ENCODE data around the gene ALDH4A1. TPM values are rescaled to one million over a fixed set of nuclear protein-coding genes. Genes with fewer than 3 reads are reported as not detected.

The ALDH4A1 gene
- total RNA-seq, 1 experiment from 2014 or later, result 18.1 TPM

DNA sequence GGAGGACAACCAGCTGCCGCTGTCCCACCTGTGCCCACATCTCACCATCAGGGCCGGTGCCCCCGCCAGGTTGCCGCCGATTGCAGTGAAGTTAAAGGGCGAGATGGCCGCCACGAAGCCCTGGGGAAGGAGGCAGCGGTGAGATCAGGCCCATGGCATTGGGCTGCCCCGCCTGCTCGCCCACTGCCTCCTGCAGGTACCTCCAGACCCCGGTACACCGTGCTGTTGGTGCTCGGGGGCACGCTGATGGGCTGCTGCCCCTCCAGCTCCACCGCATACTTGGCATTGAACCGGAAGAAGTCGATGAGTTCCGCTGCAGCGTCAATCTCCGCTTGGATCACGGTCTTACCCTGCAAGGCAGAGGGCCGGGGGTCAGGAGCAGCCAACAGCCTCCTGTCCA, 19.3 kb downstream of the ALDH4A1 start:
- H3K9me3 ChIP-seq (ENCODE audit: low read length), result no peaks in the 10 kb centered on the region
- no peak overlapping the region for H3K9ac ChIP-seq (ENCODE audit: low read length)
- H3K9me2 ChIP-seq (replicated peaks; ENCODE audit: low read length), result no peaks in the 10 kb centered on the region
- H3K27me3 ChIP-seq (ENCODE audit: low read length), result no peaks in the 10 kb centered on the region
- no peaks in the 10 kb centered on the region for H3K79me2 ChIP-seq (ENCODE audit: low read length)
- H2AFZ ChIP-seq (ENCODE audit: low read length), result no peak overlapping the region
- intact Hi-C loops (cut with micrococcal nuclease), result no loop called here
- CTCF ChIA-PET, result no interaction called here
- POLR2A ChIA-PET (ENCODE audit: unreplicated experiment), result no interaction called here
- H3K4me1 ChIP-seq (ENCODE audit: insufficient read depth, low read length), result no peaks in the 10 kb centered on the region
- H3K27ac ChIP-seq (ENCODE audit: low read length), result no peak overlapping the region
- no TSS peak for BruUV-seq (replicated peaks)
- no peaks in the 10 kb centered on the region for H3F3A ChIP-seq (ENCODE audit: low read length, unreplicated experiment)
- no peak overlapping the region for H3K4me3 ChIP-seq (ENCODE audit: low read length)
- H4K20me1 ChIP-seq (ENCODE audit: low read length), result no peaks in the 10 kb centered on the region
- ATAC-seq (no peak), DNase-seq (no peak)
- H3K36me3 ChIP-seq (ENCODE audit: low read depth, low read length), result no peaks in the 10 kb centered on the region
- H3K4me2 ChIP-seq (ENCODE audit: low read length), result no peak overlapping the region
- no peak for TF ChIP-seq EZH2phosphoT487 (IDR thresholded peaks at IDR 0.05; ENCODE audit: borderline replicate concordance, low read length)

DNA sequence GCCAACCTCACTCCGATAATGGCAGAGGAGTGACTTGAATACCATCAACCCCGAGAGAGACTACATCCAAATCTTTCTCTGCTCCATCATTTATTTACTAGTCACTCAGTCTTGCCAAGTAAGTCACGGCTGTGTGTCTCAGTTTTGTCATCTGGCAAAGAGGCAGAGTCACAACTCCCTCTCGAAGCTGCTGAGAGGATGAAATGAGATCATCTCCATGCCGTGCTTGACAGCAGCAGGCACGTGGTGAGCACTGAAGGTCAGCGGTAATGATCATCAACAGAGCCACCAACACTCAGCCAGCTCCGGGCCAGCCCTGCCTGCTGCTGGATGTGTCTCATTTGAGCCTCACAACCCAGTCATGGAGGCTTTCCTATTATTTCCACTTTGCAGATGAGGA, 19.9 kb downstream of the ALDH4A1 start:
- H3K9me3 ChIP-seq (ENCODE audit: low read length), result no peaks in the 10 kb centered on the region
- no peaks in the 10 kb centered on the region for H3K27me3 ChIP-seq (ENCODE audit: low read length)
- H3K4me1 ChIP-seq (ENCODE audit: insufficient read depth, low read length), result no peaks in the 10 kb centered on the region
- ChIA-PET CTCF (no interaction called here), POLR2A (ENCODE audit: unreplicated experiment) (no interaction called here)
- DNase-seq (no peak), ATAC-seq (no peak)
- no peak overlapping the region for H3K4me3 ChIP-seq (ENCODE audit: low read length)
- no peaks in the 10 kb centered on the region for H3K79me2 ChIP-seq (ENCODE audit: low read length)
- H3K4me2 ChIP-seq (ENCODE audit: low read length), result no peak overlapping the region
- no peak overlapping the region for H2AFZ ChIP-seq (ENCODE audit: low read length)
- intact Hi-C loops (cut with micrococcal nuclease), result no loop called here
- H3K9ac ChIP-seq (ENCODE audit: low read length), result no peak overlapping the region
- H3F3A ChIP-seq (ENCODE audit: low read length, unreplicated experiment), result no peaks in the 10 kb centered on the region
- no TSS peak for BruUV-seq (replicated peaks)
- no peaks in the 10 kb centered on the region for H3K9me2 ChIP-seq (replicated peaks; ENCODE audit: low read length)
- H3K27ac ChIP-seq (ENCODE audit: low read length), result no peak overlapping the region
- no peaks in the 10 kb centered on the region for H3K36me3 ChIP-seq (ENCODE audit: low read depth, low read length)
- H4K20me1 ChIP-seq (ENCODE audit: low read length), result no peaks in the 10 kb centered on the region
- TF ChIP-seq, protein P1, sequence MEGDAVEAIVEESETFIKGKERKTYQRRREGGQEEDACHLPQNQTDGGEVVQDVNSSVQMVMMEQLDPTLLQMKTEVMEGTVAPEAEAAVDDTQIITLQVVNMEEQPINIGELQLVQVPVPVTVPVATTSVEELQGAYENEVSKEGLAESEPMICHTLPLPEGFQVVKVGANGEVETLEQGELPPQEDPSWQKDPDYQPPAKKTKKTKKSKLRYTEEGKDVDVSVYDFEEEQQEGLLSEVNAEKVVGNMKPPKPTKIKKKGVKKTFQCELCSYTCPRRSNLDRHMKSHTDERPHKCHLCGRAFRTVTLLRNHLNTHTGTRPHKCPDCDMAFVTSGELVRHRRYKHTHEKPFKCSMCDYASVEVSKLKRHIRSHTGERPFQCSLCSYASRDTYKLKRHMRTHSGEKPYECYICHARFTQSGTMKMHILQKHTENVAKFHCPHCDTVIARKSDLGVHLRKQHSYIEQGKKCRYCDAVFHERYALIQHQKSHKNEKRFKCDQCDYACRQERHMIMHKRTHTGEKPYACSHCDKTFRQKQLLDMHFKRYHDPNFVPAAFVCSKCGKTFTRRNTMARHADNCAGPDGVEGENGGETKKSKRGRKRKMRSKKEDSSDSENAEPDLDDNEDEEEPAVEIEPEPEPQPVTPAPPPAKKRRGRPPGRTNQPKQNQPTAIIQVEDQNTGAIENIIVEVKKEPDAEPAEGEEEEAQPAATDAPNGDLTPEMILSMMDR (conservative IDR thresholded peaks at IDR 0.05; ENCODE audit: low read depth, low read length), result no peak
- TF ChIP-seq EZH2 (IDR thresholded peaks at IDR 0.05; ENCODE audit: low read length, unreplicated experiment) (no peak), EZH2phosphoT487 (IDR thresholded peaks at IDR 0.05; ENCODE audit: borderline replicate concordance, low read length) (no peak)

DNA sequence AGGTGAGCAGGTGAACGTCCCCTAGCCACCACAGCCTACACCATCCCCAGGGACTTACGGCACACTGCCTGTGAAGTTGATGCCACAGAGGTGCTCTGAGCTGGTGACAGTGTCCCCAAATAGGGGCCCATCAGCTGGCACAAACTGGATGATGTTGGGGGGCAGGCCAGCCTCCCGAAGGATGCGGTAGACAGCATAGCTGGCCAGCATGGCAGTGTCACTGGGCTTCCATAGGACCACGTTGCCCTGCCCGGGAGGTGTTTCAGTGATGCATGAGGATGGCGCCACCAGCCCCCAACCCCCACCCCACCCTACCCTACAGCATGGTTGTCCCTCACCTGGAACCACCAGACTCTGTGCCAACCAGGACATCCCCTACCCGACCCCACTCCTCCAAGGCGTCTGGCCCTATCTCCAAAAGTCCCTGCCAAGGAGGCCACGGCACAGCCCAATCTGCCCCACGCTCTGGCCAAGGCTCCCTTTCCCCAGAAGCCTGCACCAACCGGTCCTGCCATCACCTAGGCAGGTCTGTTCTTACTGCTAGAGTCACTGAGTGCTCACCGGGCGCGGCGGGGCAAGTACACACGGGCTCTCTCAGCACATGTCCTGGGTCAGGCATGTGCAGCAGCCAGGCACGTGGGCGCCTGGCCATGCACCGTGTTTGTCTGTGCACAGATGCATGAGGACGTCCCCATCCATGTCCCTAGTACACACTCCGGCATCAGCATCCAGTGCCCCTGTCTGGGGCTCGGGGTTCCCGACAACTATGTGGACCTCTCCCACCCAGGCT, 20.5 kb downstream of the ALDH4A1 start:
- Histone ChIP-seq H3K4me2 (ENCODE audit: low read length) (no peak overlapping the region), H3K9ac (ENCODE audit: low read length) (no peak overlapping the region), H3K9me2 (replicated peaks; ENCODE audit: low read length) (no peaks in the 10 kb centered on the region), H3K9me3 (ENCODE audit: low read length) (no peaks in the 10 kb centered on the region), H3K4me3 (ENCODE audit: low read length) (no peak overlapping the region), H3K27ac (ENCODE audit: low read length) (no peak overlapping the region), H3K27me3 (ENCODE audit: low read length) (no peaks in the 10 kb centered on the region), H4K20me1 (ENCODE audit: low read length) (no peaks in the 10 kb centered on the region), H2AFZ (ENCODE audit: low read length) (no peak overlapping the region), H3K79me2 (ENCODE audit: low read length) (no peaks in the 10 kb centered on the region), H3K4me1 (ENCODE audit: insufficient read depth, low read length) (no peaks in the 10 kb centered on the region), H3K36me3 (ENCODE audit: low read depth, low read length) (no peaks in the 10 kb centered on the region), H3F3A (ENCODE audit: low read length, unreplicated experiment) (no peaks in the 10 kb centered on the region)
- no TSS peak for BruUV-seq (replicated peaks)
- DNase-seq (no peak), ATAC-seq (no peak)
- ChIA-PET CTCF (no interaction called here), POLR2A (ENCODE audit: unreplicated experiment) (no interaction called here)
- TF ChIP-seq EZH2 (IDR thresholded peaks at IDR 0.05; ENCODE audit: low read length, unreplicated experiment) (no peak), EZH2phosphoT487 (IDR thresholded peaks at IDR 0.05; ENCODE audit: borderline replicate concordance, low read length) (no peak)
- TF ChIP-seq, protein P1 (conservative IDR thresholded peaks at IDR 0.05; ENCODE audit: low read depth, low read length), result no peak
- intact Hi-C loops (cut with micrococcal nuclease), result no loop called here
